Measurements from ENCODE around the gene POLDIP2. TPM values are rescaled to one million over a fixed set of nuclear protein-coding genes. Genes with fewer than 3 reads are reported as not detected.

POLDIP2 gene
- total RNA-seq, 1 experiment from 2014 or later: 82.8 TPM

DNA sequence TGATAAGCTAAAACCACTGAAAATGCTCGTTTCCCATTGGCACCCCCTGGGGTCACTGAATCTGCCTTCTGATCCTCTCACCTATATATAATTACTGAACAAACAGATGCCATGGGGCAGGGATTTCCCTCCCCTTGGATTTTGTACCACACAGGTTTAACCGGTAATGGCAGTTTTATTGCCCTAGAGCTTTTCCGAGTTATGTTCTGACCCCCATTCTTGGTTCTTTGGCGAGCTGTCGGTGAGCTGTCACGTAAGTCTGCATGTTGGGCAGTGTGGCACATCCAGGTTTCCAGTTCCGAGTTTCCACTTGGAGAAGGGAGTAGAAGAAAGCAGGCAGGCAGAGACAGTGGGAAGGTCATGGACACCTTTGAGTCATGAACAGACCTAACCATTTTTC is 31.2 kb downstream of the POLDIP2 start:
- peaks cover 4% of the 10 kb centered on the region for H3K4me1 ChIP-seq (ENCODE audit: insufficient read depth, low read length)
- no peak overlapping the region for H4K8ac ChIP-seq (replicated peaks; ENCODE audit: insufficient read length, low read depth, low read length)
- no peaks in the 10 kb centered on the region for H3K9me3 ChIP-seq (ENCODE audit: control insufficient read depth, low read depth, low read length)
- H3K56ac ChIP-seq (ENCODE audit: insufficient read length, low read depth, low read length): no peak overlapping the region
- peaks cover 37% of the 10 kb centered on the region; the same call in 1 of the 2 replicates for H3K79me2 ChIP-seq (ENCODE audit: insufficient read depth, low read length)
- WGBS (ENCODE audit: extremely low coverage, insufficient read length, low lambda C conversion rate): no CpG with 5 or more reads among the region's 7 CpGs
- H3K4ac ChIP-seq (ENCODE audit: low read depth, low read length): no peak overlapping the region
- H3K4me2 ChIP-seq (ENCODE audit: insufficient read depth, insufficient read length, low read length): no peak overlapping the region
- no peak overlapping the region for H3T11ph ChIP-seq (ENCODE audit: low read length)
- DNase-seq: peak; percentile 17
- no peaks in the 10 kb centered on the region for H3K27me3 Mint-ChIP-seq (ENCODE audit: low read depth)
- H2AK5ac ChIP-seq (ENCODE audit: insufficient read length, low read length): no peak overlapping the region
- TF ChIP-seq, protein P1, sequence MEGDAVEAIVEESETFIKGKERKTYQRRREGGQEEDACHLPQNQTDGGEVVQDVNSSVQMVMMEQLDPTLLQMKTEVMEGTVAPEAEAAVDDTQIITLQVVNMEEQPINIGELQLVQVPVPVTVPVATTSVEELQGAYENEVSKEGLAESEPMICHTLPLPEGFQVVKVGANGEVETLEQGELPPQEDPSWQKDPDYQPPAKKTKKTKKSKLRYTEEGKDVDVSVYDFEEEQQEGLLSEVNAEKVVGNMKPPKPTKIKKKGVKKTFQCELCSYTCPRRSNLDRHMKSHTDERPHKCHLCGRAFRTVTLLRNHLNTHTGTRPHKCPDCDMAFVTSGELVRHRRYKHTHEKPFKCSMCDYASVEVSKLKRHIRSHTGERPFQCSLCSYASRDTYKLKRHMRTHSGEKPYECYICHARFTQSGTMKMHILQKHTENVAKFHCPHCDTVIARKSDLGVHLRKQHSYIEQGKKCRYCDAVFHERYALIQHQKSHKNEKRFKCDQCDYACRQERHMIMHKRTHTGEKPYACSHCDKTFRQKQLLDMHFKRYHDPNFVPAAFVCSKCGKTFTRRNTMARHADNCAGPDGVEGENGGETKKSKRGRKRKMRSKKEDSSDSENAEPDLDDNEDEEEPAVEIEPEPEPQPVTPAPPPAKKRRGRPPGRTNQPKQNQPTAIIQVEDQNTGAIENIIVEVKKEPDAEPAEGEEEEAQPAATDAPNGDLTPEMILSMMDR (conservative IDR thresholded peaks at IDR 0.05): no peak
- H2BK20ac ChIP-seq (ENCODE audit: low read depth, low read length, poor library complexity, severe bottlenecking): no peak overlapping the region
- H4K5ac ChIP-seq (ENCODE audit: insufficient read length, low read depth, low read length): no peak overlapping the region
- no peaks in the 10 kb centered on the region for H3K9me3 Mint-ChIP-seq
- no peaks in the 10 kb centered on the region for H3K27me3 ChIP-seq (ENCODE audit: insufficient read depth, low read length)
- H4K20me1 ChIP-seq (ENCODE audit: control insufficient read depth, insufficient read depth, insufficient read length): peaks cover 3% of the 10 kb centered on the region
- no peak overlapping the region for H3K14ac ChIP-seq (ENCODE audit: insufficient read depth, low read length)
- H2AFZ ChIP-seq (ENCODE audit: low read length): no peak overlapping the region
- H3K4me3 Mint-ChIP-seq: no peak overlapping the region
- H3K23me2 ChIP-seq (ENCODE audit: insufficient read length, low read depth, low read length, poor library complexity, severe bottlenecking): peaks cover under 1% of the 10 kb centered on the region
- H2BK120ac ChIP-seq (ENCODE audit: low read depth, low read length, poor library complexity, severe bottlenecking): no peak overlapping the region
- H3K27ac ChIP-seq (ENCODE audit: insufficient read length, low read depth, low read length): no peak overlapping the region
- no peak overlapping the region for H3K18ac ChIP-seq (ENCODE audit: insufficient read length, low read depth, low read length)
- no peak overlapping the region for H3K9ac ChIP-seq (ENCODE audit: extremely low read depth, insufficient read length, low read length)
- H3K27ac Mint-ChIP-seq: 0 out of 7 replicates have a peak overlapping the region, but pooled peaks of 1 of the 3 experiments have one; percentile 16
- peaks cover 17 to 19% of the 10 kb centered on the region in 2 experiments for H3K4me1 Mint-ChIP-seq
- H2BK12ac ChIP-seq (ENCODE audit: insufficient read length, low read depth, low read length): no peak overlapping the region
- H2BK5ac ChIP-seq (ENCODE audit: insufficient read length, low read length): no peak overlapping the region
- no peak overlapping the region for H2BK15ac ChIP-seq (ENCODE audit: low read depth, low read length)
- peaks cover 9% of the 10 kb centered on the region for H3K79me1 ChIP-seq (ENCODE audit: insufficient read depth, low read depth, low read length, poor library complexity, severe bottlenecking)
- peaks cover 29 to 56% (median 52%) of the 10 kb centered on the region in 3 experiments; a peak in 6 of 7 replicates for H3K36me3 Mint-ChIP-seq (ENCODE audit: insufficient read depth in 1 of 3, low read depth in 3 of 3)
- no peak overlapping the region for H4K91ac ChIP-seq (ENCODE audit: insufficient read length, low read depth, low read length)
- no peak overlapping the region for H3K23ac ChIP-seq (ENCODE audit: insufficient read length, low read depth, low read length)
